ENCODE results near the gene GATAD2A.

The GATAD2A gene

GRCh38 chr19:19410553-19411550 lies 5.4 kb downstream of the GATAD2A start:
- Histone ChIP-seq H3K79me2 (ENCODE audit: insufficient read depth, low read depth) (peaks cover 91% of the 10 kb centered on the region), H3K4me1 (ENCODE audit: low read depth, poor library complexity, severe bottlenecking) (peaks cover 18% of the 10 kb centered on the region), H3K4me3 (IDR thresholded peaks at IDR 0.05; ENCODE audit: insufficient read depth, low read depth, low read length) (no peak overlapping the region), H2AFZ (ENCODE audit: low read depth) (no peak overlapping the region), H3K9ac (no peak overlapping the region), H3K4me2 (no peak overlapping the region), H3K36me3 (ENCODE audit: insufficient read depth) (no peaks in the 10 kb centered on the region), H3K27me3 (ENCODE audit: insufficient read depth, low read depth) (no peaks in the 10 kb centered on the region), H3K27ac (no peak overlapping the region), H4K20me1 (ENCODE audit: insufficient read depth) (peaks cover 40% of the 10 kb centered on the region)
- no peak for TF ChIP-seq CTCF (conservative IDR thresholded peaks at IDR 0.05; ENCODE audit: low read depth, low read length)

GRCh38 chr19:19416280-19416679 lies 10.8 kb downstream of the GATAD2A start:
- Histone ChIP-seq H3K27me3 (ENCODE audit: insufficient read depth, low read depth) (no peaks in the 10 kb centered on the region), H3K27ac (no peak overlapping the region), H3K79me2 (ENCODE audit: insufficient read depth, low read depth) (peaks cover 95% of the 10 kb centered on the region), H3K4me2 (no peak overlapping the region), H4K20me1 (ENCODE audit: insufficient read depth) (peaks cover 21% of the 10 kb centered on the region), H3K36me3 (ENCODE audit: insufficient read depth) (no peaks in the 10 kb centered on the region), H3K4me1 (ENCODE audit: low read depth, poor library complexity, severe bottlenecking) (no peaks in the 10 kb centered on the region), H2AFZ (ENCODE audit: low read depth) (no peak overlapping the region), H3K9ac (no peak overlapping the region), H3K4me3 (IDR thresholded peaks at IDR 0.05; ENCODE audit: insufficient read depth, low read depth, low read length) (no peak overlapping the region)
- TF ChIP-seq CTCF (conservative IDR thresholded peaks at IDR 0.05; ENCODE audit: low read depth, low read length), result no peak

DNA sequence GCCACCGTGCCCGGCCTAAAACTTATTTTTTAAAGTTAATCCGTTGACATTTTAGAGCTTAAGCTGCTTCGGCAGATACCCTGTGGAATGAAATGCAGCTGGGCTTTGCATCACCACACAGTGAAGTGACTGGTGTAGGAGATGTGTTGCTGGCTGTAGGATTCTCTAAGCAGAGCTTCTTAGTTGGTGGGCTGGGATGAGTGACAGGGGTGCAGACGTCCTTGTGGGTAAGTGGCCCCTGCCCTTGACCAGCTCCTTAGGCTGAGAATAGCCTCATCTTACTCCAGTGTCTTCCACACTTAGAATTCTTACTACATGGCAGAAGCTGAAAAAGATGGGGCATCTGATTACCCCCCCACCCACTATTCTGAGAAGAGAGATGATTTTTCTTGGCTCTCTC lies 11.6 kb downstream of the GATAD2A start:
- peaks cover 96% of the 10 kb centered on the region for H3K79me2 ChIP-seq (ENCODE audit: insufficient read depth, low read depth)
- no peak overlapping the region for H3K4me3 ChIP-seq (IDR thresholded peaks at IDR 0.05; ENCODE audit: insufficient read depth, low read depth, low read length)
- no peak overlapping the region for H3K4me2 ChIP-seq
- H4K20me1 ChIP-seq (ENCODE audit: insufficient read depth), result peaks cover 19% of the 10 kb centered on the region; the same call in 1 of the 2 replicates
- no peak for TF ChIP-seq CTCF (conservative IDR thresholded peaks at IDR 0.05; ENCODE audit: low read depth, low read length)
- H2AFZ ChIP-seq (ENCODE audit: low read depth), result no peak overlapping the region
- no peak overlapping the region for H3K9ac ChIP-seq
- no peaks in the 10 kb centered on the region for H3K27me3 ChIP-seq (ENCODE audit: insufficient read depth, low read depth)
- no peak overlapping the region for H3K27ac ChIP-seq
- H3K4me1 ChIP-seq (ENCODE audit: low read depth, poor library complexity, severe bottlenecking), result no peaks in the 10 kb centered on the region
- H3K36me3 ChIP-seq (ENCODE audit: insufficient read depth), result no peaks in the 10 kb centered on the region

- H3K4me2 ChIP-seq, result no peak overlapping the region
- no peaks in the 10 kb centered on the region for H3K4me1 ChIP-seq (ENCODE audit: low read depth, poor library complexity, severe bottlenecking)
- H3K9ac ChIP-seq, result no peak overlapping the region
- H3K4me3 ChIP-seq (IDR thresholded peaks at IDR 0.05; ENCODE audit: insufficient read depth, low read depth, low read length), result no peak overlapping the region
- H3K27me3 ChIP-seq (ENCODE audit: insufficient read depth, low read depth), result no peaks in the 10 kb centered on the region
- H3K79me2 ChIP-seq (ENCODE audit: insufficient read depth, low read depth), result peaks cover 97% of the 10 kb centered on the region
- no peaks in the 10 kb centered on the region for H3K36me3 ChIP-seq (ENCODE audit: insufficient read depth)
- peaks cover 19% of the 10 kb centered on the region; the same call in 1 of the 2 replicates for H4K20me1 ChIP-seq (ENCODE audit: insufficient read depth)
- H3K27ac ChIP-seq, result no peak overlapping the region
- no peak overlapping the region for H2AFZ ChIP-seq (ENCODE audit: low read depth)
- TF ChIP-seq CTCF (conservative IDR thresholded peaks at IDR 0.05; ENCODE audit: low read depth, low read length), result no peak
Observed at GRCh38 chr19:19417628-19418245, 12.3 kb downstream of the GATAD2A start.
